Naive B cell (primary cell): ENCODE data around the gene OLIG1. TPM values are rescaled to one million over a fixed set of nuclear protein-coding genes. Genes with fewer than 3 reads are reported as not detected.

Experiments
- ATAC-seq, 2 donors: fragments of 150-1000 bp; cut with Tn5 transposase; 2 replicates each; pipeline ENCODE4 v1.10.0; 2021; ENCODE audit warnings: low read depth in 2 of 2, mild to moderate bottlenecking in 2 of 2, moderate library complexity in 2 of 2
- DNase-seq: peaks from one replicate; pipeline ENCODE4 v3.0.0; 2022
- H3K27ac Mint-ChIP-seq, 6 donors: one replicate each; pipeline ENCODE4 v1.8.0; 2020 to 2022; ENCODE audit warnings: mild to moderate bottlenecking in 6 of 6, mixed read lengths in 6 of 6, moderate library complexity in 5 of 6, inconsistent platforms in 2 of 6
- H3K27me3 Mint-ChIP-seq, 3 donors: one replicate each; pipeline ENCODE4 v1.8.0; 2021 to 2022; ENCODE audit warnings: mixed read lengths in 3 of 3, mild to moderate bottlenecking in 1 of 3
- H3K36me3 Mint-ChIP-seq, 2 donors: one replicate each; pipeline ENCODE4 v1.8.0; 2020 to 2022; ENCODE audit warnings: mixed read lengths in 2 of 2, inconsistent platforms in 1 of 2, mild to moderate bottlenecking in 1 of 2
- H3K4me1 Mint-ChIP-seq, 3 donors: one replicate each; pipeline ENCODE4 v1.8.0; 2020 to 2022; ENCODE audit warnings: mixed read lengths in 3 of 3, inconsistent platforms in 1 of 3, mild to moderate bottlenecking in 1 of 3, moderate library complexity in 1 of 3
- H3K4me3 Mint-ChIP-seq, 8 donors: one replicate each; pipeline ENCODE4 v1.8.0; 2020 to 2022; ENCODE audit warnings: mild to moderate bottlenecking in 8 of 8, mixed read lengths in 8 of 8, moderate library complexity in 8 of 8, inconsistent platforms in 2 of 8
- H3K9me3 Mint-ChIP-seq, 7 donors: one replicate each; pipeline ENCODE4 v1.8.0; 2020 to 2022; ENCODE audit warnings: mixed read lengths in 7 of 7, mild to moderate bottlenecking in 5 of 7, inconsistent platforms in 2 of 7, moderate library complexity in 1 of 7
- polyA plus RNA-seq, 6 donors: library from polyadenylated mRNA; unstranded; fragments of 300-500 nt; fragmentation: Illumina TruSeq; gene quantifications; one replicate each; pipeline ENCODE4 v1.2.3, GENCODE V29; 2021; ENCODE audit warnings: low read depth in 6 of 6

Gene OLIG1
- polyA plus RNA-seq, 6 donors from 2014 or later: not detected

GRCh38 chr21:33058957-33059356 lies 11.0 kb upstream of the OLIG1 start:
- no peak for ATAC-seq
- H3K4me3 Mint-ChIP-seq: no peak overlapping the region

DNA sequence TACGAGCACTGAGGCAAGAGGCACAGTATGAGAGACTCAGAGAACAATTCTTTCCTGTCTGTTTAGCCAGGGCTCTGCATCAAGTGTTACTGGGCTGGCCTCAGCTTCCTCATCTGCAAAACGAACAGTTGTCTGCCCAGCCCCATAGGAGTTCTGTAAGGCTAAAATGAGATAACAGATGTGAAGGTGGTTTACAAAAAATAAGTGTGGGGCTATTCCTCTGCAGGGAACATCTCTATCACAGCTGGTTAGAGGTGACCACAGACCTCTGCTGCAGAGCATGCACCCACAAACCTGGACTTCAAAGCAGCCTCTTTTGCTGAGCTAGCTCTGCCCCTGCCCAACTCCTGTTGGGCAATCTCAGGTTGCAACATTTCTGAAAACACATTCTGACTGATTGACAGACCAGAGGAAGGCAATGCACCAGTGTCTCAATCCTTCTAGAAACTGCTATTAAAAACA lies 10.5 kb upstream of the OLIG1 start:
- peaks cover 0 to 3% (median 0%) of the 10 kb centered on the region in 7 donors for H3K9me3 Mint-ChIP-seq
- ATAC-seq (no peak), DNase-seq (no peak)
- H3K36me3 Mint-ChIP-seq: no peaks in the 10 kb centered on the region
- H3K4me1 Mint-ChIP-seq: peaks cover 0 to 3% (median 0%) of the 10 kb centered on the region in 3 donors
- no peak overlapping the region for H3K4me3 Mint-ChIP-seq
- H3K27ac Mint-ChIP-seq: peak overlapping the region in 1 of 6 donors; percentile 65
- H3K27me3 Mint-ChIP-seq: peaks cover 43 to 82% (median 75%) of the 10 kb centered on the region in 3 donors

More at GRCh38 chr21:33058957-33059356, 11.0 kb upstream of the OLIG1 start:
- no peak for DNase-seq
- H3K27me3 Mint-ChIP-seq: peaks cover 41 to 80% (median 72%) of the 10 kb centered on the region in 3 donors
- no peaks in the 10 kb centered on the region for H3K36me3 Mint-ChIP-seq
- no peak overlapping the region for H3K27ac Mint-ChIP-seq
- peaks cover 0 to 3% (median 0%) of the 10 kb centered on the region in 3 donors for H3K4me1 Mint-ChIP-seq
- peaks cover 0 to 3% (median 0%) of the 10 kb centered on the region in 7 donors for H3K9me3 Mint-ChIP-seq

DNA sequence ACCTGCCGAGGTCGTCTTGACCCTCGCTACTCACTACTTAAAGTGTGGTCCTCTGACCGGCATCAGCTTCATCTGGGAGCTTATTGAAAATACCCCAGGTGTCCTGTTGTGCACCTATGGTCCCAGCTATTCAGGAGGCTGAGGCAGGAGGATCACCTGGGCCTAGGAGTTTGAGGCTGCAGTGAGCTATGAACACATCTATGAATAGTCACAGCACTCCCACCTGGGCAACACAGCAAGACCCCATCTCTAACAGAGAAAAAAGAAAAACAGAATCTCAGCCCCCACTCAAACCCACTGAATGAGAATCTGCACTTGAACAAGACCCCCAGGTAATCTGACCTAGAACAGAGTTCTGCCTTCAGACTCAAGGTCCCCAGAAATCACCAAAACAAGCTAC lies 8.7 kb upstream of the OLIG1 start:
- H3K27me3 Mint-ChIP-seq: peaks cover 51 to 85% (median 77%) of the 10 kb centered on the region in 3 donors
- no peaks in the 10 kb centered on the region for H3K9me3 Mint-ChIP-seq
- H3K27ac Mint-ChIP-seq: peak overlapping the region in 1 of 6 donors; percentile 29
- H3K36me3 Mint-ChIP-seq: no peaks in the 10 kb centered on the region
- ATAC-seq (no peak), DNase-seq (no peak)
- H3K4me3 Mint-ChIP-seq: no peak overlapping the region
- H3K4me1 Mint-ChIP-seq: peaks cover 0 to 3% (median 0%) of the 10 kb centered on the region in 3 donors

- Mint-ChIP-seq H3K27me3 (peaks cover 69 to 88% (median 85%) of the 10 kb centered on the region in 3 donors), H3K36me3 (peaks cover 0 to 3% of the 10 kb centered on the region in 2 donors), H3K27ac (no peak overlapping the region), H3K9me3 (peaks cover 0 to 5% (median 2%) of the 10 kb centered on the region in 7 donors), H3K4me3 (no peak overlapping the region), H3K4me1 (no peaks in the 10 kb centered on the region)
- DNase-seq (no peak), ATAC-seq (no peak)
Measured at GRCh38 chr21:33063375-33063883, 6.5 kb upstream of the OLIG1 start.

- Mint-ChIP-seq H3K4me3 (no peak overlapping the region), H3K9me3 (peaks cover 0 to 11% (median 3%) of the 10 kb centered on the region in 7 donors), H3K36me3 (peaks cover 0 to 8% of the 10 kb centered on the region in 2 donors), H3K27ac (no peak overlapping the region), H3K27me3 (peaks cover 71 to 95% (median 91%) of the 10 kb centered on the region in 3 donors), H3K4me1 (no peaks in the 10 kb centered on the region)
- DNase-seq (no peak), ATAC-seq (no peak)
Measured at GRCh38 chr21:33063907-33064622, 5.9 kb upstream of the OLIG1 start.

DNA sequence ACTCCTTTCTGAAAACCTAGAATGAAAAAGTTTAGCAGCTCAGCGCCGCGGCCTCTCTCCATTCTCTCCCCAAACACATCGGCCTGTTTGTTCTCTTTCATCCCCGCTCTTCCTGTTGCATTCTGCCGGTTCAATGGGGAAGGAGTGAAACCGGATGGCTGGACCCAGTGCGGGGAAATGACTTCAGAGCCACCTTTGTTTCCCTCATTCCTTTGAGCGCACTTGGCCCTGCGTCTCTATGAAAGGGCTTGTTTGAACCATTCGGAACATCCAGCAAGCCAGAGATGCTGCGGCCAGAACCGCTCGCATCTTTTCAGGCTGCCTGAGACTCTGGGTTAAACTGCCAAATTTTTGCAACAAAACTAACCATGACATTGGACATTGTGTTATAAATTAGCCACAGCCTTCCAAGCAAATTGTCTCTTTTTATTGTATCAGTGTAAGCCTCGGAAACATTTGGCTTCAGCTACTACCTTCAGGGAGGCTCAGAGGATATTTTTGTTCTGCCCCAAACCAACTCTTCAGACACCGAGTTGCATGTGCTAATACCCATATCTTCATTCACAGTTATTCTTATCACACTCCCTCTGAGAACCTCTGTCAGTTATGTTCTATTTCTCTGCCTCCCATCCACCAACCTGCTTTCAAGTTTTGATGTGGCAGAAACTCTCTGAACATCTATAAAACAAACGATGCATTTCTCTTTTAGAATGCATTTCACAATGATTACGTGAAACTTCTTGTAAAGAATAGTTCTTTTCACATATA lies 5.1 kb upstream of the OLIG1 start:
- no peak for ATAC-seq
- Mint-ChIP-seq H3K27ac (no peak overlapping the region), H3K27me3 (peaks cover 74 to 99% (median 97%) of the 10 kb centered on the region in 3 donors), H3K36me3 (peaks cover 0 to 8% of the 10 kb centered on the region in 2 donors), H3K4me1 (no peaks in the 10 kb centered on the region), H3K4me3 (no peak overlapping the region), H3K9me3 (peaks cover 0 to 16% (median 7%) of the 10 kb centered on the region in 7 donors)
- no peak for DNase-seq

DNA sequence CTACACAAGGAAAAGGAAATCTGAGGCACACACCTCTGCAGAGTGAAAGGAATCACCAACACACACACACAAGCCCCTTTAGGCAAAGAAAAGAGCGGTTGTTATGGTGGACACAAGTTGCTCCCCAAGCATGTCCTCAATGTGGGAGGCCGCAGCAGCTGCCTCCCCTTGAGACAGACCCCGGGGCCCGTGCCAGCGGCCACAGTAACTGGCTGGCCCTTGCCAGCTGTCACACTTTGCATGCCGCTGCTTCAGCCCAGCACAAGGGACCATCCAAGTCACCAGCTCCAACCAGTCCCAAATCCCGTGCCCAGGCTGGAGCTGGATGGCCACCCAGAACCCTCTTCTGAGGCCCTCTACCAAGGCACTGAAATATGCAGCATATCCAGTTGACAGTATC lies 2.9 kb upstream of the OLIG1 start:
- Mint-ChIP-seq H3K4me1 (peaks cover 2 to 11% (median 10%) of the 10 kb centered on the region in 3 donors), H3K4me3 (no peak overlapping the region), H3K9me3 (peaks cover 0 to 16% (median 7%) of the 10 kb centered on the region in 7 donors), H3K27me3 (peaks cover 62 to 88% (median 87%) of the 10 kb centered on the region in 3 donors), H3K27ac (no peak overlapping the region), H3K36me3 (peaks cover 0 to 8% of the 10 kb centered on the region in 2 donors)
- DNase-seq: no peak
- no peak for ATAC-seq

DNA sequence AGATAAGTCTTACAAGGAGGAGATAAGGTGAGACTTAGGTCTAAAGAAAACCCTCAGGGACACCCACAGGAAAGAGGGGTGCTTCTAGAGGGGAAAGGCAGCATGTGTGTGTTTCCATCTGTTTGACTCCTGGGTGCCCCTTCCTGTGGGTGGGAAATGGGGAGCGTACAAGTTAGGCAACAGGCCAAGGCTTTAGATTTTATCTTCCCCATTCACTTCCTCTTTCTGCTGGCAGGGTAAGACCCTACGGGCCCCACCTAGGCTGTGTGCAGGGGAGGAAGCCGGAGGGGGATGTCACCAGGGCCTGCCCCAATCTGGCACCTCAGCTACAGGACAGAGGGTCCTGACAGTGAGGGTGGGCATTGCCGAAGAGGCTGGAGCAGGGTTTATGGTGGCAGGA lies 2.5 kb upstream of the OLIG1 start:
- Mint-ChIP-seq H3K27ac (no peak overlapping the region), H3K36me3 (peaks cover 0 to 8% of the 10 kb centered on the region in 2 donors), H3K9me3 (peaks cover 0 to 16% (median 7%) of the 10 kb centered on the region in 7 donors)

GRCh38 chr21:33069243-33069642 lies 698 bp upstream of the OLIG1 start:
- Mint-ChIP-seq H3K4me3 (peak overlapping the region in 5 of 8 donors; percentile 30 to 73 (median 59)), H3K9me3 (peaks cover 0 to 18% (median 7%) of the 10 kb centered on the region in 7 donors), H3K36me3 (peaks cover 0 to 8% of the 10 kb centered on the region in 2 donors), H3K4me1 (peaks cover 3 to 12% (median 11%) of the 10 kb centered on the region in 3 donors), H3K27ac (no peak overlapping the region), H3K27me3 (peaks cover 74 to 87% (median 82%) of the 10 kb centered on the region in 3 donors)
- no peak for DNase-seq
- no peak for ATAC-seq

More for the DNA sequence above, 2.5 kb upstream of the OLIG1 start:
- DNase-seq (no peak), ATAC-seq (no peak)
- Mint-ChIP-seq H3K27me3 (peaks cover 63 to 89% (median 87%) of the 10 kb centered on the region in 3 donors), H3K4me3 (no peak overlapping the region), H3K4me1 (peaks cover 3 to 12% (median 11%) of the 10 kb centered on the region in 3 donors)

- peak overlapping the region in 4 of 8 donors; percentile 30 to 63 (median 56) for H3K4me3 Mint-ChIP-seq
Measured at GRCh38 chr21:33069645-33069993, 322 bp upstream of the OLIG1 start.

GRCh38 chr21:33070744-33070997 lies 730 bp downstream of the OLIG1 start:
- peaks cover 0 to 18% (median 7%) of the 10 kb centered on the region in 7 donors for H3K9me3 Mint-ChIP-seq

More at GRCh38 chr21:33069645-33069993, 322 bp upstream of the OLIG1 start:
- H3K27me3 Mint-ChIP-seq: peaks cover 73 to 85% (median 81%) of the 10 kb centered on the region in 3 donors
- ATAC-seq (no peak), DNase-seq (no peak)
- H3K27ac Mint-ChIP-seq: no peak overlapping the region
- peaks cover 0 to 18% (median 7%) of the 10 kb centered on the region in 7 donors for H3K9me3 Mint-ChIP-seq
- H3K36me3 Mint-ChIP-seq: peaks cover 0 to 8% of the 10 kb centered on the region in 2 donors
- peaks cover 3 to 12% (median 11%) of the 10 kb centered on the region in 3 donors for H3K4me1 Mint-ChIP-seq

DNA sequence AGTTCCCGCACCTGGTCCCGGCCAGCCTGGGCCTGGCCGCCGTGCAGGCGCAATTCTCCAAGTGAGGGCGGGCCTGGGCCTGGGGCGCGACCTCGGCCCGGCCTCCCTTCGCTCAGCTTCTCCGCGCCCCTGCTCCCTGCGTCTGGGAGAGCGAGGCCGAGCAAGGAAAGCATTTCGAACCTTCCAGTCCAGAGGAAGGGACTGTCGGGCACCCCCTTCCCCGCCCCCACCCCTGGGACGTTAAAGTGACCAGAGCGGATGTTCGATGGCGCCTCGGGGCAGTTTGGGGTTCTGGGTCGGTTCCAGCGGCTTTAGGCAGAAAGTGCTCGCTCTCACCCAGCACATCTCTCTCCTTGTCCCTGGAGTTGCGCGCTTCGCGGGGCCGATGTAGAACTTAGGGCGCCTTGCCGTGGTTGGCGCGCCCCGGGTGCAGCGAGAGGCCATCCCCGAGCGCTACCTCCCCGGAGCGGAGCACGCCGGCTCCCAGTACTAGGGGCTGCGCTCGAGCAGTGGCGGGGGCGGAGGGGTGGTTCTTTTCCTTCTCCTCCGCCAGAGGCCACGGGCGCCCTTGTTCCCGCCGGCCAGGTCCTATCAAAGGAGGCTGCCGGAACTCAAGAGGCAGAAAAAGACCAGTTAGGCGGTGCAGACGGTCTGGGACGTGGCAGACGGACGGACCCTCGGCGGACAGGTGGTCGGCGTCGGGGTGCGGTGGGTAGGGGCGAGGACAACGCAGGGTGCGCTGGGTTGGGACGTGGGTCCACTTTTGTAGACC lies 1.2 kb downstream of the OLIG1 start:
- peaks cover 4 to 12% (median 11%) of the 10 kb centered on the region in 3 donors for H3K4me1 Mint-ChIP-seq
- no peak overlapping the region for H3K27ac Mint-ChIP-seq
- no peak for DNase-seq
- peaks cover 73 to 82% (median 79%) of the 10 kb centered on the region in 3 donors for H3K27me3 Mint-ChIP-seq
- peaks cover 0 to 8% of the 10 kb centered on the region in 2 donors for H3K36me3 Mint-ChIP-seq
- no peak for ATAC-seq
- peaks cover 0 to 18% (median 7%) of the 10 kb centered on the region in 7 donors for H3K9me3 Mint-ChIP-seq
- H3K4me3 Mint-ChIP-seq: peak overlapping the region; percentile 41 to 76 (median 72)

More at GRCh38 chr21:33070744-33070997, 730 bp downstream of the OLIG1 start:
- Mint-ChIP-seq H3K4me1 (peaks cover 3 to 12% (median 11%) of the 10 kb centered on the region in 3 donors), H3K27ac (no peak overlapping the region), H3K36me3 (peaks cover 0 to 8% of the 10 kb centered on the region in 2 donors), H3K4me3 (peak overlapping the region in 1 of 8 donors; percentile 57), H3K27me3 (peaks cover 72 to 82% (median 79%) of the 10 kb centered on the region in 3 donors)
- DNase-seq (no peak), ATAC-seq (no peak)
